ENCODE data around the gene CD9. TPM values are rescaled to one million over a fixed set of nuclear protein-coding genes. Genes with fewer than 3 reads are reported as not detected.

The CD9 gene
- total and polyA plus RNA-seq, 2 of the 8 experiments (the other 6 are each of a cell fraction or from before 2014, with no cell fraction given): 168 to 319 TPM

GRCh38 chr12:6154730-6155459 lies 45.3 kb upstream of the CD9 start:
- Histone ChIP-seq H2BK12ac (ENCODE audit: low read depth, low read length) (no peak overlapping the region), H4K20me1 (replicated peaks in 1 of 2; ENCODE audit: control insufficient read depth in 1 of 2, insufficient read depth in 2 of 2, low read length in 2 of 2) (no peaks in the 10 kb centered on the region), H3K23ac (ENCODE audit: insufficient read length) (no peak overlapping the region), H3K9ac (replicated peaks in 1 of 4; ENCODE audit: extremely low read depth in 1 of 4, low read depth in 3 of 4, low read length in 3 of 4) (no peak overlapping the region), H2BK15ac (ENCODE audit: low read length) (no peak overlapping the region), H3K27ac (ENCODE audit: low read depth, low read length) (no peak overlapping the region), H3K27me3 (replicated peaks in 1 of 4; ENCODE audit: control insufficient read depth in 3 of 4, extremely low read depth in 1 of 4, insufficient read depth in 3 of 4, low read length in 3 of 4) (no peaks in the 10 kb centered on the region), H3K18ac (ENCODE audit: extremely low read depth, low read length) (no peak overlapping the region), H2BK20ac (ENCODE audit: low read length) (no peak overlapping the region), H4K8ac (ENCODE audit: extremely low read depth, insufficient read depth, low read length) (no peak overlapping the region), H3K56ac (replicated peaks; ENCODE audit: insufficient read length, low read depth, low read length) (no peak overlapping the region), H2AFZ (ENCODE audit: low read length) (no peak overlapping the region), H3K79me2 (ENCODE audit: control insufficient read depth in 1 of 2, insufficient read depth in 2 of 2, low read length in 2 of 2) (no peaks in the 10 kb centered on the region), H3K4me1 (replicated peaks in 1 of 4; ENCODE audit: control insufficient read depth in 3 of 4, insufficient read depth in 4 of 4, low read length in 3 of 4) (no peaks in the 10 kb centered on the region), H3K36me3 (ENCODE audit: control insufficient read depth in 2 of 4, insufficient read depth in 4 of 4, low read length in 3 of 4) (no peaks in the 10 kb centered on the region), H4K5ac (ENCODE audit: insufficient read length, low read depth, low read length) (no peak overlapping the region), H3K4ac (replicated peaks; ENCODE audit: insufficient read length, low read depth, low read length) (no peak overlapping the region), H2AK5ac (ENCODE audit: low read depth, low read length) (no peak overlapping the region), H3K23me2 (ENCODE audit: low read depth, low read length) (no peaks in the 10 kb centered on the region), H3K4me3 (ENCODE audit: extremely low read depth in 1 of 4, insufficient read depth in 2 of 4, low read depth in 3 of 4, low read length in 4 of 4) (no peak overlapping the region), H2BK5ac (ENCODE audit: low read depth, low read length) (no peak overlapping the region), H3K4me2 (ENCODE audit: insufficient read depth in 1 of 2, low read depth in 2 of 2, low read length in 2 of 2) (no peak overlapping the region), H4K91ac (replicated peaks; ENCODE audit: insufficient read length, low read length) (no peak overlapping the region), H3K14ac (ENCODE audit: insufficient read length) (no peak overlapping the region), H2BK120ac (replicated peaks; ENCODE audit: low read depth, low read length) (no peak overlapping the region), H3K79me1 (ENCODE audit: low read depth, low read length) (no peaks in the 10 kb centered on the region), H3K9me3 (ENCODE audit: insufficient read depth in 2 of 2, low read depth in 1 of 2, low read length in 1 of 2) (no peaks in the 10 kb centered on the region; a peak in 1 of 4 replicates)
- 91% methylated on average over 15 of the region's 15 CpGs; no CpG with 5 or more reads in 1 of the 2 experiments for WGBS, 2 experiments (ENCODE audit: extremely low coverage in 1 of 2, insufficient coverage in 1 of 2, insufficient read length in 1 of 2, insufficient replicate concordance in 2 of 2, low coverage in 1 of 2, low lambda C conversion rate in 2 of 2, missing lambda C conversion rate in 1 of 2)
- TF ChIP-seq CBX5 (IDR thresholded peaks at IDR 0.05; ENCODE audit: low read depth, low read length): no peak
- no peak for TF ChIP-seq BCL11A (IDR thresholded peaks at IDR 0.05; ENCODE audit: low read depth in 2 of 2, low read length in 2 of 2)
- TF ChIP-seq SP1 (IDR thresholded peaks at IDR 0.05; ENCODE audit: low read depth, low read length): no peak
- TF ChIP-seq FOSL1 (IDR thresholded peaks at IDR 0.05; ENCODE audit: insufficient read depth, low read depth, low read length): no peak
- TF ChIP-seq CHD2 (IDR thresholded peaks at IDR 0.05; ENCODE audit: low read length): no peak
- TF ChIP-seq JUN (IDR thresholded peaks at IDR 0.05; ENCODE audit: low read depth, low read length): no peak
- TF ChIP-seq HDAC6 (IDR thresholded peaks at IDR 0.05; ENCODE audit: low read depth, low read length): no peak
- no peak for TF ChIP-seq GABPA (IDR thresholded peaks at IDR 0.05; ENCODE audit: borderline replicate concordance, insufficient read depth, low read length)
- DNase-seq (ENCODE audit: low read depth in 1 of 2, low spot score in 2 of 2) (no peak), FAIRE-seq (no peak)
- ChIA-PET POLR2A (ENCODE audit: partially characterized antibody) (interaction anchor here (1.2 to 1.5 kb wide), 2 partner anchors 9 to 13 kb away, joined by 3 read pairs; no protein-coding TSS in a partner anchor), CTCF (ENCODE audit: partially characterized antibody) (interaction anchor here (0.7 to 1.5 kb wide), 4 partner anchors 10 to 100 kb away, joined by 3 to 4 read pairs (median 3); no protein-coding TSS in a partner anchor)

Measured in H1 (cell line).